Inflammatory macrophage treated with lipopolysaccharide for 4 hours (primary cell): ENCODE results near the gene IRF7.

ENCODE experiments used
- DNase-seq: peaks from one replicate; pipeline ENCODE4 v3.0.0-alpha.2; 2020

Gene IRF7

GRCh38 chr11:620935-621814 is 5.4 kb upstream of the IRF7 start:
- peak; percentile 46 for DNase-seq

DNA sequence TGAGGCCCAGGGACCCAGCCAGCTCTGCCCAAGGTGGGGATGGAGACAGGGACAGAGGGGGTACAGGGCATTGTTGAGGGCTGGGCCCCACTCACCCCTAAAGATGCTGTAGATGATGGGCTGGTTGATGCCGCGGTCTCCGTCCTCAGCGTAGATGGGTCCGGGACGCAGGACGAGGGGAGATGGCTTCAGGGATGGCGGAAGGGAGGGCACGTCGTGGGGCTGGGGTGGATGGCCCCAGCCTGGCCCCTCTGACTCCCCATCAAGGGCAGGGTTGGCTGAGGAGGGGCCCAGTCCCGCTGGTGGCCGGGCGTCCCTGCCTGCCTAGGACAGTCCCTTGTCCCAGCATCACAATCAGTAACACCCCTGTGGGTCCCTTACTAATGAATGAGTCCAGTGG is 4.5 kb upstream of the IRF7 start:
- DNase-seq = no peak

GRCh38 chr11:619628-620050 is 3.9 kb upstream of the IRF7 start:
- DNase-seq = no peak

GRCh38 chr11:618856-619627 is 3.3 kb upstream of the IRF7 start:
- no peak for DNase-seq

- DNase-seq = no peak
Measured at GRCh38 chr11:617912-618682, 2.3 kb upstream of the IRF7 start.

DNA sequence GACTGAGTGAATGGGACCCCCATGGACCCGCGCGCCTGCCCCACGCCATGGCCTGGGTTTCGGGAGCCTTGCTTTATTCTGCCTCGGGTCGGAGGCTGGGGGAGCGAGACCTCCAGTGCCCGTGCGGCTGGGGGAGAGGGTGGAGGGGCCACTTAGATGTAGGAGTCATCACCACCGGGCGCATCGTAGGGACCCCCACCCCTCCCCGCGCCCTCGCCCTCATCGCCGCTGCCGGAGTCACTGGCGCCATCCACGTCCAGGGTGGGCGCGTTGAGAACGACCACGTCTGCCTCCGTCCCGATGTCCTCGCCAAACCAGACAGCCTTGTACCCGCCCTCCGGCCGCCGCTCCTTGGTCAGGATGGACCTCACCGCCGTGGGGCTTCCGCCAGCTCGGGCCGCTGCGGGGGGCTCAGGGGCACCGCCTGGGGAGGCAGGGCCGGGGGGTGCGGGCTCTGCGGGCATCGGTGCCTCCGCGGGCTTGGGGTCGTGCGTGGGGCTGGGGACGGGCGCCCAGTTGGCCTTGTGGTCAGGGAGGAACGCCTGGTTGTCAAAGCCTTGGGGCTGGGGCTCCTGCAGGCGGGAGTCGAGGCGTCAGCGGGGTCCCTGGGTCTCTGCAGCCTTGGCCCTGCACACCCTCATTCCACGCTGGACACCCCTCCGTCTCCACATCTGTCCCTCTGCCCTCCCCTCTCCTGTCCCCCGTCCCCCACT is 1.6 kb upstream of the IRF7 start:
- no peak for DNase-seq

- no peak for DNase-seq
Measured at GRCh38 chr11:616320-617198, 809 bp upstream of the IRF7 start.

DNA sequence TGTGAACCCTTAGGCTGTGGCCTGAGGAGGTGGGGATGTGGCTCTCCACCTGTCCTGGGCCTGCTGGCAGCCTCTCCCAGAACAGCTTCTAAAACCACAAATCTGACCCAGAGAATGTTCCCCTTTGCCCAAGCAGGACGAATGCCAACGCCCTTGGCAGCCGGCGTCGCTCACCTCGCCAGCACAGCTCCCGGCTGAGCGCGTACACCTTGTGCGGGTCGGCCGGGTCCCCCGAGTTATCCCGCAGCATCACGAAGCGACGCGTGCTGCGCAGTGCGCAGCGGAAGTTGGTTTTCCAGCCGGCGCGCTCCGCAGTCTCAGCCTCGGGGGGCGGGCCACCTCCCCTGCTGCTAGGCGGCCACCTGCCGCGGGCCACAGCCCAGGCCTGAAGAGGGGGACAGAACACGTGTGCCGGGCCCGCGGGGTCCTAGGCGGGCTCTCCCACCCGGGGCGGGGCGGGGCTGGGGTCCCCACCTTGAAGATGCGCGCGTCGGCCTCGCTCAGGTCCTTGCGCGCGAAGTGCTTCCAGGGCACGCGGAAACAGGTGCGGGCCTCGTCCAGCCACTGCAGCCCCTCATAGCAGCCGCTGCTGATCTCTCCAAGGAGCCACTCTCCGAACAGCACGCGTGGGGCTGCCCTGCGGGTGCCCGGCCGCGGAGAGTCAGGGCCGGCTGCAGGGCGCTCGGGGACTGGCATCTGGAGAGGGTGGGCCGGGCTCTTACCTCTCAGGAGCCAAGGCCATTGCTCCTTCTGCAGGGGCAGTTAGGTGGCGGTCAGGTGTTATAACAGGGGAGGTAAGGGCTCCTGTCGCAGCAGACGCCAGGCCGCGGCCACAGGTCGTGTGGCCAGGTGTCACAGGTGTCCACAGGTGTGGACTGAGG is 887 bp downstream of the IRF7 start:
- DNase-seq = no peak

DNA sequence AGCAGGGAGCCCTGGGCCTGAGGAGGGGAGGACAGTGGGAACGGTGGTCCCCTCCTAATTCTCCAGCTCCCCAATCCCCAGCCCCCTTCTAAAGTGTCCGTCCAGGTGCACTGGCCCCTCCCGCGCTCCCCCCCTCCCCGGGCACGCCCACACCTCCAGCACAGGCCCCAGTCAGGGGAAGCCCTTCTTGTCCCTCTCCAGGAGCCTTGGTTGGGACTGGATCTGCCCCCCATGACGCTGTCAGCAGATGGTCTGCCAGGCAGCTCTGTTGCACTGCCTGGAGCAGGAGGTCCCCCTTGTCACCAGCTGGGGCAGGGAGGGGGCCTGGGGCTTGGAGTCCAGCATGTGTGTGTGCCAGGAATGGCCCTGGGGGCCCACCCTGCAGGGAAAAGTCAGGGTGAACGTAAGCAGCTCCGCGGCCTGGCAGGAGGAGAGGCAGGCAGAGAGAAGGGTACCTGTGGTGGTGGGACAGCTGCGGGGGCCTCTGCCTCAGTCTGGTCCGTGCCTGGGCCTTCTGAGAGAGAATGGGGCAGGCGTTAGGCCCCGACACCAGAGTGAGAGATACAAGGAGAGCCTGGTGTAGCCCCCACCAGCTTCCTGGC is 1.6 kb downstream of the IRF7 start:
- DNase-seq = no peak

- DNase-seq = peak; percentile 79
Measured at GRCh38 chr11:613369-613968, 2.3 kb downstream of the IRF7 start.

DNA sequence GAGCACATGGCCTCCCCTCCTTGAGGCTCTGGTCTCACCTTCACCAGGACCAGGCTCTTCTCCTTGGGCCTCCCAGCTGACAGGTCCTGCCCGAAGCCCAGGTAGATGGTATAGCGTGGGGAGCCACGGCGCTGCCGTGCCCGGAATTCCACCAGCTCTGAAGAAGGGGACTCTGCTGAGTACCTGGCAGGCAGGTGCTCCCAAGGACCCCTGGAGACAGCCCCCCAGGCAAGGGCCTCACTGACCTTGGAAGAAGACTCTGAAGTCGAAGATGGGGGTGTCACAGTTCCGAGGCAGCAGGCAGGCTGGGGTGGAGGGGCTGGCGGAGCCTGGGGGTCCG is 2.8 kb downstream of the IRF7 start:
- DNase-seq = no peak

DNA sequence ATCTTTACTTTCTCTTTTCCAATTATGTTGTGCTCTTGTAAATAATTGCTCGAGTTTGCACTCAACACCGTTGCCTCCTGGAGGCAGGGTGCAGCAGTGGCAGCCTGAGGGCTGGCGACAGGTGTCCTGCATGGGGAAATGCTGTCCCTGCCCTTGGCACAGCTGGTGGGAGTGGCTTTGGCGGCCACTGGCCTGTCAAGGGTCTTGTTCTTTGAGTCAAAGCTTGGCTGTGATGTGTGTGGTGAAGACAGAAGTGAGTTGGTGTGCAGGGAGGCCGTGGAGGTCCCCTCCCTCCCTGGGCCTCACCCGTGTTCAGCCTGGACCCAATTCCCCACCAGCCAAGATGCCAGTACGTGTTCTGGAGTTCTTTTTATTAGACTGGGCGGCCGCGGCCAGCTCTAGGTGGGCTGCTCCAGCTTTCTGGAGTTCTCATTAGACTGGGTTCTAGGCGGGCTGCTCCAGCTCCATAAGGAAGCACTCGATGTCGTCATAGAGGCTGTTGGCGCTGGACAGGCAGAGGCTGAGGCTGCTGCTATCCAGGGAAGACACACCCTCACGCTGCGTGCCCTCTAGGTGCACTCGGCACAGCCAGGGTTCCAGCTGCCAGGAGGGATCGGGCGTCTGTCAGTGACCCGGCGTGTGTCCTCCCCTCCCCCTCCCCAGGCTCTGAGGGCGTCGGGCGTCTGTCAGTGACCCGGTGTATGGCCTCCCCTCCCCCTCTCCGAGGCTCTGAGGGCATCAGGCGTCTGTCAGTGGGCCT is 3.4 kb downstream of the IRF7 start:
- peak; percentile 40 for DNase-seq

DNA sequence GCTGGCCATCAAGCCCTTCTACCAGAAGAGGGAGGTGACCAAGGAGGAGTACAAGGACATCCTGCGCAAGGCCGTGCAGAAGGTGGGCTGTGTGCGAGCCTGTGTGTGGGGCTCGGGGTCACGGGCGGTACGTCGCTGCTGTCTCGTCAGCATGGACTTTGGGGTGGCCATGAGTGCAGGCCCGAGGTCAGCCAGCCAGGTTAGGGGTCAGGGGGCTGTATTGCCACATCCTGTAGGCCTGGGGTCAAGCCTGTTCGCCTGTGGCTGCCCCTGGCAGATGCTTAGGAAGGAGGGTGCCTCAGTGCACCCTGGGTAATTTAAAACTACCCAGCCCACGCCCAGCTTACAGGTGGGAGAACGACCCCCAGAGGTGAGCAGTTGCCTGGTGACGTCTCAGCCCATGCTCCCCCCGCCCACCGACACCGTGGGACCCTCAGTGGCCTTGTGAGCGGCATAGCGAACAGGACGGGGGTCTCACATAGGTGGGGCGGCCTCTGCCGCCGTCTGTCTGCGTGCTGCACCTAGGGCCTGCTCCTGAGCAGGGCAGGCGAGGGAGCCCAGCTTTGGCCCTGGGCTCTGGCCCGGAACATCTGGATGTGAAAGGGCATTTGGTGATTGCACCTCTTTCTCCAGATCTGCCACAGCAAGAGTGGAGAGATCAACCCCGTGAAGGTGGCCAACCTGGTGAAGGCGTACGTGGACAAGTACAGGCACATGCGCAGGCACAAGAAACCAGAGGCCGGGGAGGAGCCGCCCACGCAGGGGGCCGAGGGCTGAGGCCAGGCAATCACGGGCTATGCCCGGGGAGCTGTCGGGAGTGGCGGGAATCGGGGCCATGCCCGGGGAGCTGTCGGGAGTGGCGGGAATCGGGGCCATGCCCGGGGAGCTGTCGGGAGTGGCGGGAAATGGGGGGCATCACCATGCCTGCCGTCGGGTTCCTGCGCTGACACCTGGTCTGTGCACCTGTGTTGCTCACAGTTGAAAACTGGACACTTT is 4.5 kb downstream of the IRF7 start:
- DNase-seq = no peak

GRCh38 chr11:610146-610801 is 5.5 kb downstream of the IRF7 start:
- no peak for DNase-seq

GRCh38 chr11:609341-609811 is 6.4 kb downstream of the IRF7 start:
- DNase-seq = no peak

- DNase-seq = no peak
Measured at GRCh38 chr11:608791-609251, 6.9 kb downstream of the IRF7 start.
